ENCODE data around the gene MRPS24.

The MRPS24 gene

DNA sequence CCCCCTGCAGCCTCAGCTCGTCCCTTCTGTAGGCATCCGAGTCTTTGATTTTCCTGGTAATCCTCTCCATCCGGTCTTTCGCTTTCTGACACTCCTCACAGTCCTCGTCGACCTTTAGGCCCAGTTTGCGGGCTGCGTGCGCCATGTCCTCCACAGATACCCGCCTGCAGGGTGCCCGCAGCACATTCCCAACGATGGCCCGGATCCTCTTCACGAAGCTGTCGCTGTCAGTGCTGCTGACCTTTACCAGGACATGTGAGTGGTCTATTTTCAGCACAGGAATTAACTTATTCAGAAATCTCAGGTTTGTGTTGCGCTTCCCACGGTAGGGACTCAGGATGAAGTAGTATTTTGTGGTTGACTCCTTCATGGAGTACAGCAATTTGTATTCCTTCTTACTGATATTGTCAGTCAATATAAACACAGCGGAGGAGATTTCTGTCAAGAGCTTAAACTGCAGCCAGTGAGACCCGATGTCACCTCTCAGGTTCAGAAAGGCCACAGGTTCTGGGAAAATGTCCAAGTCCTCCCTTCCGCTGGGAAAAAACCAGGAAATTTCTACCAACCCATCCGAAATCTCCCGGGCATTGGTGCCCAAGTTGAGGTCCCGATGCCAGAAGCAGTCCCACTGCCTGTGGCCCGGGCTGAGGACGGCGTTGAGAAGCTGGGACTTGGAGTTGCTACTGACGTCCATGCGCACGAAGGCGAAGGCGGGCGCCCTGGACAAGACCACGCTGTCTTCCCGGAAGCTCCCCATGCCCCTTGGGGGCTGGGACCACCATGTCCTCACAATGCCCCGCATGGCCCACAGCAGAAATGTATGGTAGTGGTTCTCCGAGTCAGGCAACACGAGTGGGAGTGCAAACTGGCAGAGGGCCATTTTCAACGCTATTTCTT lies 8.9 kb upstream of the MRPS24 start:
- DNase-seq (ENCODE audit: low spot score): no peak

DNA sequence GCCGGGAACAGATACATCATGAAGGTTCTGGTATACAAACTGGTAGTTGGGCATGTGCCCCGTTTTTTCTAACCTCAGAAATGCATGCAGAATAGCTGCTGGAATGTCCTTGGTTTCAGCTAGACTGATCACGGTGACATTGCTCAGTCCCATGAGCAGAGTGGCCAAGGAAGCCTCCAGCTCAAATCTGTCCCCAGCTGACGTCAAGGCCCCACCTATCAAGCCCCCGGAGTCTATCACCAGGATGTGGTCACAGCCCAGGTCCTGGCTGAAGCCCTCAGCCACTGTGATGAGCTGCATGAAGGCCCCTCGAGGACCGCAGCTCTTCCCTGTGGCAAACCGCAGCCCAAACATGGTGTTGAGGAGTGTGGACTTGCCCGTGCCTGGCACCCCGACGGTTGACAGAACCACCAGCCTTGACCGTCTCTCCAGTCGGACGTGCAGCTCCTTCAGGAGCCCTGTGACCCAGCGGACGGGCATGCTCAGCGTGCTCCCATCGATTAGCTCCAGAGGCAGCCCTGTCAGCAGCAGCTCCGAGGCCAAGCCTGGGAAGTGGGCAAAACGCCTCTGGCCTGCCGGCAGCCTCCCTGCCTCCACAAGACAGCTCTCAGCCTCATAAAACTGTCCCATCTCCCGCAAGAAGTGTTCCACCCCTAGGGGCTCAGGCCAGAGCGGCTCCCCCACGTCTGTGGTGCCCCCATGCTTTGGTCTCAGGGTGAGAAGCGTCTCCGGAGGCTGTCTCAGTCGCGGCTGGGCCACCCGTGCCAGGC lies 7.8 kb upstream of the MRPS24 start:
- no peak for DNase-seq (ENCODE audit: low spot score)

DNA sequence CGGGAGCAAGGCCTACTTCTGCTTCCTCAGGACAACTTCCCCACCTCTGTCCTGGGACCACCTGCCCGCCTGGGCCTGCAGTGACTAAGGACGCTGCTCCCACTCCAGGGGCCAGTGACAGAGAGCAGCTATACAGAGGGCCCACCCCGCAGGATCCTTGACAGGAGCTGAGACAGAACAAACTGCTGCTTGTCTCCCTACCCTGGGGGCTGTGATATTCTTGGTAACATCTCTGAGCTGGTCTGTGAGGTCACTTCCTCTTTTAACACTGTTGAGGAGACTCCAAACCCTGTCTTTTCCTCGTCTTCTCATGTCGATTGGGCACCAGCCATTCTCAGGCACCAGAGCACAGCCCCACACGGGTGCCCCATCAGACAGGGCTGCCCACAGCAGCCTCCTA lies 6.9 kb upstream of the MRPS24 start:
- DNase-seq (ENCODE audit: low spot score): no peak

DNA sequence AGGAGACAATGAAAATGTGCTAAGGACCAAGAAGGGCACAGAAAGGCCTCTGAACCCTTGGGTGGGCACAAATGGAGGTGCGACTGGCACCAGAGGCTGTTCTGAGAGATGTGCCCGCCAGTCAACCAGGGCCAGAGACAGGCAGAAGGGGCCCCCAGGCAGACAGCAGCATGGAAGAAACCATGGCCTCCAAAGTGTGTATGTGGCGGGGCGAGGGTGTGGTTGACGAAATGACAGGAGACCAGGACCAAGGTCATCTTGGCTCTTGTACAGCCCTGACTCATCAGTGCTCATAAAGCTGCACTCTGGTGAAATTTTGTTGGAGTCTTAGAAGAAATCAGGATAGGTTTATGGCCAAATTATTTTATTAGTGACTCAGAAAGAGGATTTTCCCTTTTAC lies 4.0 kb upstream of the MRPS24 start:
- no peak for DNase-seq (ENCODE audit: low spot score)

DNA sequence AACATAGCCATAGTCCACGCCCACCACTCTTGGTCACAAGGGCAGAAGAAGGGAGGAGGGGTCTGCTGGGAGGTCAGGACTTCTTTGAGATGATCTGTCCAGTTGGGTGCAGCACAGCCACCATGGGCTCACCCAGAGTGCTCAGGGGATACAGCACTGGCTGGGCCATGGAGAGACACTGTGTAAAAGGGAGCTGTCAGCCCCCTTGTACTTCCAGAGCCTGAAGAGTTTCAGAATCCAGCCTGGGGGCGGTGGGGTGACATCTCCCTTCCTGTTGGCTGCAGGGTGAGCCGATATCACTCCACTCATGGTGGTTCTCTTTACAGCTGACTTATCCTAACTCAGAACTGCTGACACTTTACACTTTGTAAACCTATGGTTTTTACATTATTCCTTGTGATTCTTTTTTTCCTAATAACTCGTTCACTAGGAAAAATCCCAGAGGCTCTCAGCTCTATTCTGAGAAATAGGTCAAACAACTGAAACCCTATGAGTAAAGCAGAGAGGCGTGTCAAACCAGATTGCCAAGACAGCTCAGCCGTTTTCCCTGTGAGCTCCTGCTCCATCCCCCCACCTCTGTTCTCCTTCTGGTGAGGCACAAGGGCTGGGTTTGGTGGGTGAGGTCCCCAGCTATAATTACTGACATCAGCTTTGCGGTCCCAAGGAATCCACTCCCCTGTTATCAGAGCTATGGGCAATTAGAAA lies 3.2 kb upstream of the MRPS24 start:
- no peak for DNase-seq (ENCODE audit: low spot score)

DNA sequence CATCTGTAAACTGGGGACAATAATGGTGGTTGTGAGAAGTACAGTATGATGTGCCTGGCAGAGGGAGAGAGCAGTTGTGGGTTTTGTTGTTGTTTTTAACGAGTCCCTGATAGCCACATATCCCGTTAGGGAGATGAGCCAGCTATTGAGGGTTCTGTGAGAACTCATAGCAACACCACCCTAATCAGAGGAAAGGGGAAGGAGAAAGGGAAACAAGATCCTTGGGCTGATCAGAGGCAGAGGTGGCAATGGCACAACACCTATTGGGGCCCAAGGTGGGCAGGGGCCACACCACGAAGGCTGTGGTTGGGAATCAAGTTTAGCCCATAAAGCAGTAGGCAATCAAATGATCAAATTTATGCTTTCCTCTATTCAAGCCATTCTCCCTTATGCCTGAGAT lies 1.7 kb upstream of the MRPS24 start:
- DNase-seq (ENCODE audit: low spot score): no peak

DNA sequence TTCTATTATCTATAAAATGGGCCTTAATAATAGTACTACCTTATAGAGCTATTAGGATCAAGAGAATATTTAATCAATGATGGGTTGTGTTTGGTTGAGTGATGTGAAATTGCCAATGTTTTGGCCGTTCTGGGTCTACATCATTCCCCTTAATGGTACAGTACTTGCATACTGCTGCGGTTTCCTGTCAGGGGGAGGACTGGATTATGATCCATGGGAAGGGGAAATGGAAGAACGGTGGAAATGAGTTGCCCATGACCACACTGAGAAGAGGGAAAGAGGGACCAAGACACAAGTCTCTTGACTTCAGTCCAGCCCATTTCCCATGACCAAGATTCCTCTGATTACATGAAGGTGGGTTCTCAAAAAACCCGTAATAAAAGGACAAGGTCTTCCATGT lies 999 bp upstream of the MRPS24 start:
- DNase-seq (ENCODE audit: low spot score): no peak

DNA sequence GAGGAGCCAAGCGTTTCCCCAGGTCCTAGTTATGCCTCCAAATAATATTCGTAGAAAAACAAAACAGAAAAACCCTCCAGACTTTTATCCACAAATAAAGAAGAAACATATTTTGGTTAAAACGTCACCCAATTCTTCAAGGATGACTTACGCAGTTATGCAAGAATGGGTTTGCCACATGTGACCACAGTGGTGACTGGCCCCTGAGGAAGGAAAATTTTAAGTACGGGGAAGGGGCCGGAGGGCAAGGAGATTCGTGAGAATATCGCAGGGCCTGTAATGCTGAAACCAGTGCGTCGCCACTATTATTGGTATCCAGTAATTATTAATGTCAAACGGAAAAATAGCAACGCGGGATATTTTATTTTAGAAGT lies 537 bp upstream of the MRPS24 start:
- peak; percentile 10 for DNase-seq (ENCODE audit: low spot score)

DNA sequence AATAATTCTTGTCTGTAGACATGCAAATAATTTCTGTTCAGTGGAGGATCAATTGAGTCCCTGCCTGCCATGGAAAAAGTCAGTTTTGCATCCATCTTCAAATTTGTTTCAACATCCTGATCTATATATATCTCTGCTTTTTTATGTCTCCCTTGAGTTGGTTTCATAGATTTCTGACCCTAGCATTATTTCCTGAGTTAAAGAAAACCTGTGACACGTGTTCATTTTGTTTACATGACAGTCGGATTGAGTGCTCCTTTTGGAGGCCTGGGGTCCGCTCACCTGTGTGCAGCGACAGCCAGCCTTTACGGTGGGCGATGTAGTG lies 674 bp downstream of the MRPS24 start:
- DNase-seq (ENCODE audit: low spot score): no peak

DNA sequence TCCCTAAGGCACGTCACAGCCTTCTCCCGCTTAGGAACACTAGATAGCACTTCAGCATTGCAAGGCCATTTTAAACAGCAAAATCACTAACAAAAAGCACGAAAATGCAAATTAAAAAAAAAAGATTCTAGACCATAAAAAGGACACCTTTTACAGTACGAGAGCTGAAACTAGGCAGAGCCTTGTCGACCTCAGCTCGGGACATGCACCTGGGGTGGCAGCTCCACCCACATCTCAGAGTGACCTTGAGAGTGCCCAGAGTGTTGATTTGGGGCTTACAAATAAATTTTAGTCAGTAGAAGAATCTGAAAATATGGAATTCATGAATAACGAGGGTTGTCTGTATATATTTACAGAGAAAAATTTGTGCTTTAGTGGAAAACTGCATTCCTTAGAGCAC lies 1.1 kb downstream of the MRPS24 start:
- DNase-seq (ENCODE audit: low spot score): no peak

DNA sequence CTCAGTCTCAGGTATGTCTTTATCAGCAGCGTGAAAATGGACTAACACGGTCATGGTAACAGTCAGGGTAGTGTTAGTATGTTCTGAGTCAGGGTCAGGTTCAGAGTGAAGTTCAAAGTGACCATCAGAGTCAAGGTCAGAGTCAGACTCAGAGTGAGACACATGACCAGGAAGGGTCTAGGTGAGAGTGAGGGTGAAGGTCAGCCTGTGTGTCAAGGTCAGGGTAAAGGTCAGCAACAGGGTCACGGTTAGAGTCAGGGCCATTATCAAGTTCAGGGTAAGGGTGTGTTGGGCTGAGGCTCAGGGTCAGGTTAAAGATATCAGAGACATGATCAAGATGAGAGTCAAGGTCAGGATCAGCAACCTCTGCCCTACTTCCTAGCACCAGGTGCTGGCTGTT lies 4.0 kb downstream of the MRPS24 start:
- no peak for DNase-seq (ENCODE audit: low spot score)

DNA sequence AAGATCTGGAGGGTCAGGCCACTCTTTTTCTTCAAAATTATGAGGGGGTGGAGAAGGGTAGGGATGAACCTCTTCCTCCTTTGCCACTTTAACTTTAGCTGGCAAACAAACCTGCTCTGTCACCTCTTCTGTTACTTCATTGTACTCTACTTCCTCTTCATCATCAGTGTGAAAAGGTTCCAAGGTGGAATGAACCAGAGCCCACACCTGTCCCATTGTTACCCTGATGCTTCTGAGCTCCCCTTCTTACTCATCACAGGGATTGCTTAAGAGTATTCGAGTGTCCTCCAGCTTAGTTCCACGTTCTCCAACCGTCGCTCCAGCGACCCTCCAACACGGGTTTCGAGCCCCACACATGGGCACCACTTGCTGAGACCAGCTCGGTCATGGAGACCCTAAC lies 5.2 kb downstream of the MRPS24 start:
- no peak for DNase-seq (ENCODE audit: low spot score)

DNA sequence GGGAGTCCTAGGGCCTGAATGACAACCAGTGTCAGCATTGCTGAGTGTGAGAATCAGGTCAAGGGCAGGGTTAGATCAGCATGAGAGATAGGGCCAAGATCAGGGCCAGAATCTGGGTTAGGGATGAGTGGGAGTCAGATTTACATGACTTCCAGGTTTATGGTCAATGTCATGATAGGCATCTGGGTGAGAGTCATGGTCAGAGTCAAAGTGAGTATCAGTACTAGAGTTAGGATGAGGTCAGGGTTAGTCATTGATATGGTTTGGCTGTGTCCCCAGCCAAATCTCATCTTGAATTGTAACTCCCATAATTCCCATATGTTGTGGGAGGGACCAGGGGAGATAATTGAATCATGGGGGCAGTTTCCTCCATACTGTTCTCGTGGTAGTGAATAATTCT lies 12.3 kb downstream of the MRPS24 start:
- DNase-seq (ENCODE audit: low spot score): no peak

DNA sequence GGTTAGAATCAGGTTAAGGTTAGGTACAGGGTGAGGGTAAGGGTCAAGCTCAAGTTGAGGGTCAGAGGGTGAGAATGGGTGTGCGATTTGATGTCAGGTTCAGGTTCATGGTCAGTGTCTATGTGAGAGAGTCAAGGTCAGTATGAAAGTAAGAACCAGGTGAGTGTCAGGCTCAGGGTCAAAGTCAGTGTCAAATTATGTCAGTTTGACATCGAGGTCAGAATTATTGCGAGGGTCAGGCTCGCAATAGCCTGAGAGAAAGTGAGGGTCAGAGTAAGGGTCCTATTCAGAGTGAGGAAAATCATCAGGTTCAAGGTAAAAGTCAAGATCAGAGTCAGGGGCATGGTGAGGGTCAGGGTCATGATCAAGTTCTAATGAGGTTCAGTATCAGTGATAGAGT lies 13.0 kb downstream of the MRPS24 start:
- DNase-seq (ENCODE audit: low spot score): no peak

DNA sequence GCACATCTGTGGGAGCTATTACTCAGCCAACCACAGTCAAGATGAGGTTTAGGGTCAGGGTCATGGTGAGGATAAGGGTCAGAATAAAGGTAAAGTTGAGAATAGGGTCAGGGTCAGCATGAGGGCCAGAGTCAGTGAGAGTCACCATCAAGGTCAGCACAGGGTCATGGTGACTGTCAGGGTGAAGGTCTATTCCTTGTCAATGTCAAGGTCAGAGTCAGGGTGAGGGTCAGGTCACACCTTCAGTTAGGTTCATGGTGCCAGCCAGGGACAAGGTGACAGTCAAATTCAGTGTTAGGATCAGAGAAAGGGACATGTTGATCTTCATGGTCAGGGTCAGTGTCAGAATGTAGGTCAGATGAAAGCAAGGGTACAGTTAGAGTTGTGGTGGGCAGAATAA lies 14.1 kb downstream of the MRPS24 start:
- no peak for DNase-seq (ENCODE audit: low spot score)

DNA sequence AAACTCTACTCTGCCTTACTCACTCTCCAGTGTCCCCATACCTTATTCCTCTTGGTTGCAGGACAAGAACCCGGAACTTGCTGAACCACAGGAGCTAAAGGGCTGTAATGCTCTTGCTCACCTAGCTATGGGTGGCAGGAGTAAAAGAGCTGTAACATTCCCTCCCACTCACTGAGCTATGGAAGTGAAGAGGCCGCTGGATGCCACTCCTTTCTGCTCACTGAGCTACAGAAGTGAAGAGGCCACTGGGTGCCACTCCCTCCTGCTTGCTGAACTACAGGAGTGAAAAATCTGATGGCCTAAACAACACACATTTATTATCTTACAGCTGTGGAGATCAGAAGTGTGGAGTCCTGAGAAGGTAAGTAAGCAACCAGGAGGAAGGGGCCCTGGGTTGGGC lies 17.5 kb downstream of the MRPS24 start:
- no peak for DNase-seq (ENCODE audit: low spot score)

DNA sequence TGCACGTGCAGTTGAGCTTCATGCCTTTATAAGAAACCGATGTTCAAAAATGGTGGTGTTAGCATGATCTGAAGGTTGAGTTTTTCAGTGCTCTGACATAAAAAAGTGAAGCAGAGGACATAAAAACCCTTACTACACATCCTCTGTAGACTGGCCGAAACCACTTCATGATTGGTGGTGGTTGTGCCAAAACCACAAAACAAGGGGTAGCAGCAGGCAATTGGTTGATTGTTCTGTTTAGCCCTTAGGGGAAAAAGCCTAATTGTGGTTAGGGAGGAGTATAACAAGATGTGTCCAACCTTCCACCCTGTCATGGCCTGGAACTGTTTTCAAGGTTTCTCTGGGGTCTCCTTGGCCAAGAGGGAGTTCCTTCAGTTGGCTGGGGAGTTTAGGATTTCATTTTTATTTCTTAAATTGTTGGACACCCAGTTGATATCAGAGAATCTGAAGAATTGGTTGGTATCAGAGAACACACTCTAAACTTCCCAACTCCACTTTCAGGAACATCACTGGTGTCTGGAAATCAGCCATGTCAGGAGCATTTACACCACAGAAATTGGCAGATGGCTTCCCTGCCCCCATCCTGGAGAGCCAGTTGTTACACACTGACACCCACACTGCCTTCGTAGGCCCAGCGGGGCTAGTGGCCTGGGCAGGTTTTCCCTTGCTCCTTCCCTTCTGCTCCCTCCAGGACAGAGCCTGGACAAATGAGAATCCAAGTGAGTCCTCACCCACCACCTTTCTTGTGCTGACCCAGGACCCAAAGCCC lies 18.8 kb downstream of the MRPS24 start:
- DNase-seq (ENCODE audit: low spot score): no peak

DNA sequence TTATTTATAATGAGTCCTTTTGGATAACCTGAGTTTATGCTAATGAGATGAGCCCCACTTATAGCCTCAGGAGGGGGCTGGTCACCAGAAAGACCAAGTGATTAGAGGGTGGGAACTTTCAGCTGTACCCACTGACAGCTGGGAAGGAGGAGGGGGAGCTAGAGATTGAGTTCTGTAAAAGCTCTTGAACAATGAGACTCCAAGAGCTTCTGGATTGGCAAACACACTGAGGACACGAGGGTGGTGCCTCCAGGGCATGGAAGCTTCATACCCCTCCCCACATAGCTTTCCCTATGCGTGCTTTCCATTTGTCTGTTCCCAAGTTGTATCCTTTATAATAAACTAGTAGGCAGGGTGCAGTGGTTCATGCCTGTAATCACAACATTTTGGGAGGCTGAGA lies 20.3 kb downstream of the MRPS24 start:
- no peak for DNase-seq (ENCODE audit: low spot score)

DNA sequence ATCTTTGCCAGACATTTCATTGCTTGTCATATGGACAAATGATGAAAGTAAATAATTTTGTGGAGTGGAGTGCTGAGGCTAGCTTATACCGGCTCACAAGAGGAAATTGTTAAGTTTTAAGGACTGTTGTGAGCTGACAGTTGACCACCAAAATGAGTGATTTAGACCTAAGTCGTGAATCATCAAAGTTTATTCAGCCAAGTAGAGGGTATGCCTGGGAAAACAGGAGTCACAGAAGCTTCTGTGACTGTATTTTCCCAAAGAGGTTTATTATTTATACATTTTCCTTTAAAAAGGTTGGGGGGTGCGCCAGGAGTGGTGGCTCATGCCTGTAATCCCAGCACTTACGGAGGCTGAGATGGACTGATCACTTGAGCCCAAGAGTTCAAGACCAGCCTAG lies 21.8 kb downstream of the MRPS24 start:
- no peak for DNase-seq (ENCODE audit: low spot score)

DNA sequence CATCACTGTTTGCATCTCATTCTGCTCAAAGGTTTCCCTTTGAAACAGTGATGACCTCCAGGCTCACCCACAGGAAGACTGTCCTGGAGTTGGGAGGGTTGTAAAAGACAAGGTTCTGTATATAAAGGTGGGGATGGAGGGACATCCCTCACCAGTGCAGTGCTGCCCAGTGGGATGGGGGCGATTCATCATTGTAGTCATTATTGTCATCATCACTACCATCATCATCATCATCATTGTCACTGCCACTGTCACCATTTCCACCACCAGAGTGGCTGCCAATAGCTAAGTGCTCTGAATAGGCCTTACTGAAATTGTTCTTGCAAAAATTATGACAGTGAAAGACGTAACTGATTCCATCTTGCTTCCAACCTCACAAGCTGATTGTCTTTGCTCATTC lies 24.7 kb downstream of the MRPS24 start:
- no peak for DNase-seq (ENCODE audit: low spot score)

DNA sequence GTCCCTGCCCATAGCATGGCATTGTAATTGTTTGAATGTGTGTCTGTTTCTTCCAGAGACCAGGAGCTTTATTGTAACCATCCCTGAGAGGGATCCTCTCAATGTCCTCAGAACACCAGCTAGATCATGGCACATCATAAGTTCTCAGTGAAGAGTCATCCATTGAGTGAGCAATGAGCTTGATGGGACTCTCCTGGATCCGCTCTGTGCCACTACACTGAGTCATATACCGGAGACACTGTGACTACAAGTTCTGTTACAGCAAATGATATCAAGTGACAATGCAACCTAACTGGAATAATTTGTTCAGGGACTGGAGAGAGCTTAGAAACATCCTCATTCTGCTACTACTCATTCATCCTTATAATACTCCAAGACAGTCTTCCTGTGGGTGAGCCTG lies 25.1 kb downstream of the MRPS24 start:
- DNase-seq (ENCODE audit: low spot score): no peak

DNA sequence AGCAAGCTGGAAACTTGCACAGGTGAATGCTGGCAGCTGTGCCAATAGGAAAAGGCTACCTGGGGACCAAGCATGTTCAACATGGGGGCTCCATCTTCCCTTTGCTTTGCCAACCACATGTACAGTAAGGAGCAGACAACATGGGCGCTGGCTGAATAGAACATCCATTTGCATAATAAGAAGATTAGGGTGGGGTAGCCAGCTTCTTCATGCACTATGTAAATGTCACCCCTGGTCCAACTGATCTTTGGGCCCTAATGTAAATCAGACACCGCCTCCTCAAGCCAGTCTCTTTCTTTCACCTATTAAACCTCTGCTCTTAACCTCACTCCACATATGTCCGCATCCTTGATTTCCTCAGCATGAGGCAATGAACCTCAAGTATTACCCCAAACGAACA lies 26.0 kb downstream of the MRPS24 start:
- no peak for DNase-seq (ENCODE audit: low spot score)
